Coronary artery (tissue), 2 donors: Measurements from ENCODE around the gene OR1S1.

Experiments
- DNase-seq: peaks from one replicate; pipeline ENCODE4 v3.0.0-alpha.2; 2017; ENCODE audit warnings: low spot score
- H3K27ac ChIP-seq, 2 donors: fragments of 200-600 bp; sonication (generic); one replicate each; pipeline ENCODE4 v1.5.1; 2016 to 2019
- H3K4me3 ChIP-seq: fragments of 200-600 bp; sonication (generic); 2 replicates; pipeline ENCODE4 v1.5.1; 2016; ENCODE audit warnings: mild to moderate bottlenecking, moderate library complexity
- CTCF ChIP-seq: fragments of 200-600 bp; sonication (generic); IDR thresholded peaks from one replicate; pipeline ENCODE4 v1.5.1; 2019; ENCODE audit warnings: antibody characterized with exemption

The OR1S1 gene

GRCh38 chr11:58216476-58216875 is 4.0 kb downstream of the OR1S1 start:
- DNase-seq = no peak
- Histone ChIP-seq H3K4me3 (no peak overlapping the region), H3K27ac (no peak overlapping the region)
- TF ChIP-seq CTCF = no peak

- no peak for TF ChIP-seq CTCF
- no peak for DNase-seq
- H3K4me3 ChIP-seq = no peak overlapping the region
Observed at GRCh38 chr11:58222721-58223120, 10.2 kb downstream of the OR1S1 start.

GRCh38 chr11:58227956-58228615 is 15.6 kb downstream of the OR1S1 start:
- no peak overlapping the region for H3K4me3 ChIP-seq
- H3K27ac ChIP-seq = no peak overlapping the region
- DNase-seq = no peak
- TF ChIP-seq CTCF = no peak

More at GRCh38 chr11:58222721-58223120, 10.2 kb downstream of the OR1S1 start:
- H3K27ac ChIP-seq = no peak overlapping the region

- no peak for DNase-seq
- no peak for TF ChIP-seq CTCF
- Histone ChIP-seq H3K4me3 (no peak overlapping the region), H3K27ac (no peak overlapping the region)
Observed at GRCh38 chr11:58243954-58244353, 31.4 kb downstream of the OR1S1 start.

- no peak for DNase-seq
- no peak for TF ChIP-seq CTCF
- no peak overlapping the region for H3K4me3 ChIP-seq
- no peak overlapping the region for H3K27ac ChIP-seq
Observed at GRCh38 chr11:58254936-58255335, 42.4 kb downstream of the OR1S1 start.

GRCh38 chr11:58259983-58260382 is 47.5 kb downstream of the OR1S1 start:
- no peak for DNase-seq
- H3K4me3 ChIP-seq = no peak overlapping the region
- H3K27ac ChIP-seq = no peak overlapping the region
- TF ChIP-seq CTCF = no peak
